Stimulated activated CD8-positive, alpha-beta memory T cell treated with anti-CD3 and anti-CD28 coated beads, Interleukin-4, amount 100 ng/mL, for 48 hours (primary cell): Measurements from ENCODE around the gene GGT7.
"Not testable (repeated sequence)": the region's sequence is repeated elsewhere in the genome, so short reads cannot be mapped to it uniquely, and the experiment has no call there.

Experiments used
- DNase-seq: peaks from one replicate; pipeline ENCODE4 v3.0.0-alpha.2; 2020

Gene GGT7

DNA sequence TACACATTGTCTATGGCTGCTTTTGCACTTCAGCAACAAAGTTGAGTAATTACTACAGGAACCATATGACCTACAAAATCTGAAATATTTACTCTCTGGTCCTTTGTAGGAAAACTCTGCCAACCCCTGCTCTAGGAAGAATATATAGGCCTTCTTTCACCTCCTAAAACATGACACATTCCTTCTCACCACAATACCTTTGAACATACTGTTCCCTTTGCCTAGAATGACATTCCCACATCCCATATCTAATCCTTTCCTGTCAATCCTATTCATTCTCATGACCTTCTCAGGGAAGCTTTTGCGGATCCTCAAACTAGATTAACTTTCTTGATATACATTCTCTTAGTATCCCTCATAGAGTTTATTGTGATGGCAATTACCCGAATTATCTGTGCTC is 29.2 kb downstream of the GGT7 start:
- no peak for DNase-seq

DNA sequence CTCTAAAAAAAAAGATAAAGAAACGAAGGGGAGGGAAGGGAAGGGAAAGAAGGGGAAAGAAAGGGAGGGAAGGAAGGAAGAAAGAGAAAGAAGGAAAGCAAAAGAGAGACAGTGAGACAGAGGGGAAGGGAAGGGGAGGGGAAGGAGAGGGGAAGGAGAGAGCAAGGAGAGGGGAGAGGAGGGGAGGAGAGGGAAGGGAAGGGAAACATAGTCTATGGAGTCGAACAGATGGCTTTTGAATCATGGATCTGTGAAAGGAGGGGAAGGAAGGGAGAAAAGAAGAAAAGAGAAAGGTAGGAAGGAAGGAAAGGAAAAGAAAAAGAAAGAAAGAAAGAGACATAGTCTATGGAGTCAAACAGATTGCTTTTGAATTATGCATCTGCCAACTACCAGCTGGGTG is 30.5 kb downstream of the GGT7 start:
- DNase-seq: no peak

DNA sequence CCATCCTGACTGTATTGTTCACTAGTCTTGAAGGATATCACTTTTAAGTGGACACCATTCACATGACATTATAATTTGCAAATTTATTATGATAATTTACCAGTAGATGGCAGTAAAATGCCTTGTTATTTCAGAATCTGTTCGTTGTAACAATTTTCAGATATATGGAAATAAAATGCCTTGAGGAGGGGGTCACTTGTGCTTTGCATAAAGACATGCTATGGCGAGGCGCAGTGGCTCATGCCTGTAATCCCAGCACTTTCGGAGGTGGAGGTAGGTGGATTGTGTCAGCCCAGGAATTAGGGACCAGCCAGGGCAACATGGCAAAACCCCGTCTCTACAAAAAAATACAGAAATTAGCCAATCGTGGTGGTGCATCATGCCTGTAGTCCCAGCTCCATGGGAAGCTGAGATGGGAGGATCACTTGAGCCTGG is 38.2 kb downstream of the GGT7 start:
- DNase-seq: no peak

DNA sequence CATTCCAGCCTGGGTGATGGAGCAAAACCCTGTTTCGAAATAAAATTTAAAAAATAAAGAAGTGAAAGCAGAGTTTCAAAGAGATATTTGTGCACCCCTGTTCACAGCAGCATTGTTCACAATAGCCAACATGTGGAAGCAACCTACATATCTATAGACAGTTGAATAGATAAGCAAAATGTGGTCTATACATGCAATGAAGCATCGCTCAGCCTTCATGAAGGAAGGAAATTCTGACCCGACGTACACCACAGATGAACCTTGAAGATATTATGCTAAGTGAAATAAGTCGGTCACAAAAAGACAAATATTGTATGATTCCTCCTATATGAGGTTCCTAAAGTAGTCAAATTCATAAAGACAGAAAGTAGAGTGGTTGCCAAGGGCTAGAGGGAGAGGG is 40.7 kb downstream of the GGT7 start:
- no peak for DNase-seq

DNA sequence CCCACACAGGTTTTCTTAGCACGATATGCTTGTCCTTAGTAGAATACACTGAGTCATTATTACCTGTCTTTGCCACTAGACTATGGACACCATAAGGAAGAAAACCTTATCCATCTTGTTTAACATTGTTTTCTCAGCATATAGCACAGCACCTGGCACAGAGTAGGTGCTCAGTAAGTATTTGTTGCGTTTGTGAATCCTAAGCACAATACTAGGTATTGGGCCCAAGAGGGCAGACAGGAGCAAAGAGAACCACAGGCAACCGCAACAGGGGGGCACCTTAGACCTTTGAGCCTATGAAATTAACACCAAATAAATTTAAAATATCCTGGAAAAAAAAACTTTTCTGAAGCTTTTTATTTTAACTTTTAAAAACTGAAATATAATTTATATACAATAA is 43.5 kb downstream of the GGT7 start:
- DNase-seq: no peak

DNA sequence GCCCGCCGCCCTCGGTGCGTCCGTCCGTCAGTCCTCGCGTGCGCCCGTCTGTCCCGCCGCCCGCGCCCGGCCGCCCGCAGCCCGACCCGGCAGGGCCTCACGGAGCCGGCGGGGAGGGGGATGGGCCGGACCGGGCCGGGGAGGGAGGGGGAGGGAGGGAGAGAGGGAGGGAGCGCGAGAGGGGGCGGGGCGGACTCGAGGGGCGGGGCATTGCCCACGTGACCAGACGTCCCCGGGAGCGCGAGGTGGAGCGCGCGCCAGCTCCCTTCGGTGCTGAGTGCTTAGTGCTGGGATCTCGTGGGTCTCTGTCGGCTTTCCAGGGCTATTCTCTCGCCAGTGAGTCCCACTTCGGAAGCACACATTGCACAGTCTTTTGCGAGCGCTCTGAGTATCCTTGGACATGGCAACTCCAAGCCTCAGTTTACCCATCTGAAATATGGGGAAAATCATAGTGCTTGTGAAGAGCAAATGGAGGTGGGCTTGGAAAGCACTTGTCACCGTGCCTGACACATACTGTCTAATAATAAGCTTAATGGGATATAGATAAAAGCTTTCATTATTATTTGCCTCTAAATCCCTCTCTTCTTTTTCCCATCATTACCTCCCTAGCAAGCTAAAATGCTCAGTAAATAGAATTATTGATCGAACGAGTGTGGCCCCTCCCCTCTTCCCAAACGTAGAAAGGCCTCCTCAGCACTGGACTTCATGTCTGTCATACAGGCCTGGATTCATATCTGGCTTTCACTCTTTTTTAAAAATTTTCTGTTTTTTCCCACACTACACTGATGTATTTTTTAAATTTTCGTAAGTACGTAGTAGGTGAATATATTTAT is 46.9 kb downstream of the GGT7 start, which contains the start of gene NCOA6:
NCOA6 (minus strand) TSS at position 122 of the 833 bp plus-strand sequence. CDS start 43,296 bp downstream, outside the sequence.
- DNase-seq: peak; percentile 90

DNA sequence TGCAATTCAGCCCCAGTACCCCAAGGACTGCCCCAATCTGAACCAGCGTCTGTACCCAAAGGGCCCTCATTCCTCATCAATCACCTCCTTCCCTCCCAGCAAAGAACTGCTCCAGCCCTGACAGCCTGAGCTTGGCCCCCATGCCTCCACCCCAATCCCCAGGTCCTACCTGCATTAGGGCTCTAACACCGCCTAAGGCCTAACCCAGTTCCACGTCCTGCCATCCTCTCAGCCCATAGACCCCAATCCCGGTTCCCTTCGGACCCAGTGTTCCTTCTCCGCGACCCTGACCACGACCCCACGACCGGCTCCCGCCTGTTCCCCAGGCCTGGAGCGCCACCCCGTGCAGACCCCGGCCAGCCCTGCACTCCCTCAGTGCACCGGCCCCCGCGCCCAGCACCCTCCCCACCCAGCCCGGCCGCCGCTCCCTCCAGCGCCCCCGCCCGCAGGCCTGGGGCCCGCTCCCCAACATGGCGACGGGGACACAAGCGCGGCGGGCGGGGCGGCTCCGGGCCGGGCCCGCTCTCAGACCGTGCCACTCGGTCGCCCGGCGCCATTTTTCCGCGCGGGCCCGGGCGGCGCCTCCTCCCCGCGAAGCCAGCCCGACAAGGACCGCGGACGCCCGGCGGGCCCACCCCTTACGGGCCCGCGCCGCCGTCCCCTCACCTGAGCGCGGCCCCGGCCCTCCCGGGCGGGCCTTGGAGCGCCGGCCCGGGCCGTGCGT is 47.7 kb downstream of the GGT7 start:
- peak; percentile 73 for DNase-seq

DNA sequence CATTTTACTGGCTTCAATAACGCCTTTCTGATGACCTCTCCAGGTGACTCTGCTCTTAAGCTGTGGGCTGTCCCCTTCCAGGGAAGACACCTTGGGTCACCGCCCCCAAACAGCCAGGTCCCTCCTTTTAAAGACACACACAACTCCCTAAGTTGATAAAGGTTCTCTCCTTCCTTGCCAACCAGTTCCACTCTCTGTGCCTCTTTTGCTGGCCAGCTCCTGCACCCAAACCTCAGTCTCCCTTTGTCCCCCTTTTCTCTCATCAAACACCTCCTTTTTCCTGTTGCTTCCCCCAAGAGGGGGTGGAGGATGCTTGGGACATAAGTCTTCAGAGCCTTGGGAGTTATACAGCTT is 48.2 kb downstream of the GGT7 start:
- DNase-seq: peak; percentile 85

DNA sequence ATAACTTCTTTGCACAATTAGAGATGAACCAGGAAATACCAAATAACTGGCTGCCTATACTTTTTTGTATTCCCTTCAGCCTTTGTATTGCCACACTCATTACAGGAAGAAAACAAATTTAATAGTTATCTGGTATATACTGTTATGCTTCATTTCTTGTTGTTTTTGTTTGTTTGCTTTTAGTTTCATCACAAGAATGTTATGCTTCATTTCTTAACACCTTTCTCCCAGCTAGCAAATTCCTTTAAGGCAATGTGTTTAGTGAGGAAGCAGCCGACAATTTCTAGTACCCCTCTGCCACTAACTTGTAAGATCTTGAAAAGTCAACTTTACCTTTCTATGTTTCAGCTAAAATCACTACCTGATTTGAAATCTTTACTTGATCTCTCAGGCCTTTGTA is 48.6 kb downstream of the GGT7 start:
- DNase-seq: no peak

DNA sequence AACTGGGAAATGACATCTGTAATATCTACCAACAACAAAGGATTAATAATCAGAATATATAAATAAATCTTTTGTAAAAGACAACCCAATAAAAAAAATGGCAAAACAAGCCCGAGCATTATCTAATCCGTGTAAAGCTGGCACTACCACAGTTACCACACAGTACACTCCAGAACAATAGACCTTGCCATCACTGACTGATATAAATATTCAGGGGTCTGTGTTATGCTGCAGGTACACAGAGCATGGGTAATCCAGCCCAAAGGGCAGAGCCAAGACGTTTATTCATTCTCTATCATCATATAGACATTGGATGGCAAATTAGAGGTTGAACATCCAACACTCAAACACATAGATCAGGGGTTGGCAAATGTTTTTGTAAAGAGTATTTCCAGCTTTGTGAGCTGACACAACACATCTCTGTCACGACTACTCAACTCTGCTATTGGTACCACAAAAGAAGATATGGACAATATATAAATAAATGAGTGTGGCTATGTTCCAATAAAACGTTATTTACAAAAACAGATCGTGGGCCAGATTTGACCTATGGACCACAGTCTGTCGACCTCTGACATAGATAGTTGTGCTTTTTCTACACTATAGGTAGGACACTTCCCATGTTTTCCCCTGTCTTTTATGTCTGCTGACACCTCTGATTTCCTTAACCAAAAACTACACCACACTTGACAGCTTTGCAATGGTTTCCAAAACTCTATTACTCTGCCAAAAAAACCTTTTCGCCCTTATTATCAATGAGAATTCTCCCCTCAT is 51.7 kb downstream of the GGT7 start:
- no peak for DNase-seq

DNA sequence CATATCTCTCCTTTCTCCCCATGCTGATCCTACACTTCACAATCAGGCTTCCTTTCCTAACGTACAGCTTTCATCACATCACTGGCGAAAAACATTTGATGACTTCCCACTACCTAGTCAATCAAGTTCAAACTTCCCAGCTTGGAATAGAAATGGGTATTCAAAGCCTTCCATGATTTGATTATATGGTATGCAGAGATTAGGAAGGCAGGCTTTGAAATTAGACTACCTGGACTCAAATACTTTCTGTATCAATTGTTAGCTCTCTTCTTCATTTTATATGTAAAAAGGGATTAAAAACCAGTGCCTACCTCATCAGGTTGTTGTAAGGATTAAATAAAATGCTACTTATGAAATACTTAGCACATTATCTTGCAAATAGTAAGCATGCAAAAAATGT is 54.9 kb downstream of the GGT7 start:
- no peak for DNase-seq

DNA sequence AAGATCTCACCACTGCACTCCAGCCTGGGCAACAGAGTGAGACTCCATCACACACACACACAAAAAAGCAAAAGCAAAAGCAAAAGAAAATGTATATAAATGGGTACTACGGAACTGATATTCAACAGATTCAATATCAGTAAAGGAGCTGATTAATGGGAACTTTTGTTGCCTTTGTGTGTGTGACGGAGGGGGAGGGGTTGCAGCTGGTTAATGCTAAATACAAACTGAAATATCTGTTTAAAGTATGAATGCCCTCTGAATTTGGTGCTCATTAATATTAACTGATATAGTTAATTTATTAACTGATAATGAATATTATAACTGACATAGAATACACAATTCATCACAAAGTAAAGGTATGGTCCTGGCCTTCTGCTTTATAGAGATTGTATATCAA is 55.6 kb downstream of the GGT7 start:
- no peak for DNase-seq

DNA sequence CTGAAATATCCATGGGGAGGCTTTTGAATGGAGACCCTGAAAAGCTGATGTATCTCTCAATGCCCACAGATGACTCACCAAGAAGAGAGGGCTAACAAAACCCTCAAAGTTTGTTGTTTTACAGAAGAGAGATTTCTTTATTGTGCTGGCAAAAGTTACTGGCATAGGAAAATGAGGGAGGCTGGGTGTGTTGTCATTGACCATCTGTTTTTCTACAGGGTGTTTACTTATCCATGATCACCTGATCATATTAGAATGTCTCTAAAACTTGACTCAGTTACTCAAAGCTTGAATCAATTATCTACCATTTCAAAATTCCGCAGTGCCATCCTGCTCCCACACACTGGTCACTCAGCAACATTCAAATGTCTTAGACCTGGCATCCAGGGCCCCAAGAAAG is 57.0 kb downstream of the GGT7 start:
- no peak for DNase-seq

DNA sequence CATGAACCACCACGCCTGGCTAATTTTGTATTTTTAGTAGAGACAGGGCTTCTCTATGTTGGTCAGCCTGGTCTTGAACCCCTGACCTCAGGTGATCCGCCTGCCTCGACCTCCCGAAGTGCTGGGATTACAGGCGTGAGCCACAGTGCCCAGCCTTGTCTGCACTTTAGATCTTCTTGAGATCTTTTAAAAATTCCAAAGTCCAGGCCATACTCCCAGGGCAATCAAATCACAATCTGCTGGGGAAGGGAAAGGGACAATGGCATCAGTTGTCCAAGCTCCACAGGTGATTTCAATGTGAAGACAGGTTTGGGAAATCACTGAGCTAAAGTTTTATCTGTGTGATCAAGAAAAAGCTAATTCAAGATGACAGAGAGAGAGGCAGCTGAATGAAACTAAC is 64.1 kb downstream of the GGT7 start:
- no peak for DNase-seq

DNA sequence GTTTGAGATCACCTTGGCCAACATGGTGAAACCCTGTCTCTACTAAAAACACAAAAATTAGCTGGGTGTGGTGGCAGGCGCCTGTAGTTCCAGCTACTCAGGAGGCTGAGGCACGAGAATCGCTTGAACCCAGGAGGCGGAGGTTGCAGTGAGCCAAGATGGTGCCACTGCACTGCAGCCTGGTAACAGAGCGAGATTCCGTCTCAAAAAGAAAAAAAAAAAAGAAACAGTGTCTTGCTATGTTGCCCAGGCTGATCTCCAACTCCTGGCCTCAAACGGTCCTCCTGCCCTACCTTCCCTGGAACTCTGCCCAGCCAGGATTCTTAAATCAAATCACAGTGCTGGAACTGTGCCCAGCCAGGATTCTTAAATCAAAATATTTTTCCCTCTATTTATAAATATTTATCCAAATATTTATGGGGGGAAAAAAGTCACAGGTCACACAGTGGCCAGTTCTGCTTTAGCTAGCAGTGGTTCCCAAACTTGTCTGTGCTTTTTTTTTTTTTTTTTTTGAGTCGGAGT is 64.7 kb downstream of the GGT7 start:
- not testable (repeated sequence) for DNase-seq

DNA sequence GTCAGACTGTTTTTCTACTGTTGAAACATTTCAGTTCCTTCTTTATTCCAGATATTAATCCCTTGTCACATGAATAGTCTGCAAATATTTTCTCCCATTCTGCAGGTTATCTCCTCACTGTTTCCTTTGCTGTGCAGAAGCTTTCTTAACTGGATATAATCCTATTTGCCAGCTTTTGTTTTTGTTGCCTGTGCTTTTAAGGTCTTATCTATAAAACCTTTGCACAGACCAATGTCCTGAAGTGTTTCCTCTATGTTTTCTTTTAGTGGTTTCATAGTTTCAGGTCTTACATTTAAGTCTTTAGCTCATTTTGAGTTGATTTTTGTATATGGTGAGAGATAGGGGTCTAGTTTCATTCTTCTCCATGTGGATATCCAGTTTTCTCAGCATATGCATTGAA is 66.4 kb downstream of the GGT7 start:
- DNase-seq: no peak

DNA sequence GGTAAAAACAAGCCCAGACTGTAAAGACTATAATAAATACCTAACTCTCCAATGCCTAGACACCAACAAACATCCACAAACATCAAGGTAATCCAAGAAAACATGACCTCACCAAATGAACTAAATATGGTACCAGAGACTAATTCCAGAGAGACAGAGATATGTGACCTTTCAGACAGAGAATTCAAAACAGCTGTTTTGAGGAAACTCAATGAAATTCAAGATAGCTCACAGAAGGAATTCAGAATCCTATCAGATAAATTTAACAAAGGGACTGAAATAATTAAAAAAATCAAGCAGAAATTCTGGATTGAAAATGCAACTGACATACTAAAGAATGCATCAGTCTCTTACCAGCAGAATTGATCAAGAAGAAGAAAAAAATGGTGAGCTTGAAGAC is 73.8 kb downstream of the GGT7 start:
- no peak for DNase-seq

DNA sequence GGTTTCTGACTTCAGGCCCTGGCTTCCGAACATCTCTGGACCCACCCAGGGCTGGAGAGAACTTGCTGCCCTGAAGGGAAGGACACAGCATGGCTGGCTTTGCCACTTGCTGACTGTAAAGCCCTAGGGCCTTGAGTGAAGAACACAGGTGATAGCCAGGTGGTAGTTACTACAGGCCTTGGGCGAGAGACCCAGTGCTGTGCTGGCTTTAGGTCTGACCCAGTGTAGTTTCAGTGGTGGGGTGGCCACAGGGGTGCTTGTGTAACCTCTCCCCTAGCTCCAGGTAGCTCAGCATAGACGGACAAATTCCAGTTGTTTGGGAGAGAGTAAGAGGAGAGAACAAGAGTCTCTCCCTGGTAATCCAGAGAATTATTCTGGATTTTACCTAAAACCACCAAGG is 74.3 kb downstream of the GGT7 start:
- no peak for DNase-seq

DNA sequence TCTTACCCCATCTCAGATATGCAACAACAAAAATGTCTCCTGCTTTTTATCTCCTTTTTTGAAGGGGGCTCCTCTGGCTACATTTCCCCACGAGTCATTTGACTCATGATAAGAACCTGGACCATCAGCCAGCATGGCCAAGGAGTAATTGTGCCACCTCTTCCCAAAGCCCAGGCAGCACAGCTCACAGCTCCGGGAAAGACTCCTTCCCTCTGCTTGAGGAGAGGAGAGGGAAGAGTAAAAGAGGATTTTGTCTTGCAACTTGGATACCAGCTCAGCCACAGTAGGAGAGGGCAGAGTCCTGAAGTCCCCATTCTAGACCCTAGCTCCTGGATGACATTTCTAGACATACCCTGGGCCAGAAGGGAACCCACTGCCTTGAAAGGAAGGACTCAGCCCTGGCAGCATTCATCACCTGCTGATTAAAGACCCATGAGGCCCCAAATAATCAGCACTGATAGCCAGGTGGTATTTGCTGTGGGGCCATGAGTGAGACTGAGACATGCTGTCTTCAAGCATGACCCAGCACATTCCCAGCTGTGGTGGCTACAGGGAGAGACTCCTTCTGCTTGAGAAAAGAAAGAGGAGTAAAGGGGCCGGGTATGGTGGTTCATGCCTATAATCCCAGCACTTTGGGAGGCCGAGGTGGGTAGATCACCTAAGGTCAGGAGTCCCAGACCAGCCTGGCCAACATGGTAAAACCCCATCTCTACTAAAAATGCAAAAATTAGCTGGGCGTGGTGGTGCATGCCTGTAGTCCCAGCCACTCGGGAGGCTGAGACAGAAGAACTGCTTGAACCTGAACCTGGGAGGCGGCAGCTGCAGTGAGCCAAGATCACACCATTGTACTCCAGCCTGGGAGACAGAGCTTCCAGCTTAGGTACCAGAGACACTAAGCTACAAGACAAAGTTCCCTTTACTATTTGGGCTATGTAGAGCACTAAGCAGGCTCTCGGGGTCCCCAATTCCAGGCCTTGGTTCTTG is 75.4 kb downstream of the GGT7 start:
- no peak for DNase-seq
